ENCODE results near the gene CRISPLD2.

DNA sequence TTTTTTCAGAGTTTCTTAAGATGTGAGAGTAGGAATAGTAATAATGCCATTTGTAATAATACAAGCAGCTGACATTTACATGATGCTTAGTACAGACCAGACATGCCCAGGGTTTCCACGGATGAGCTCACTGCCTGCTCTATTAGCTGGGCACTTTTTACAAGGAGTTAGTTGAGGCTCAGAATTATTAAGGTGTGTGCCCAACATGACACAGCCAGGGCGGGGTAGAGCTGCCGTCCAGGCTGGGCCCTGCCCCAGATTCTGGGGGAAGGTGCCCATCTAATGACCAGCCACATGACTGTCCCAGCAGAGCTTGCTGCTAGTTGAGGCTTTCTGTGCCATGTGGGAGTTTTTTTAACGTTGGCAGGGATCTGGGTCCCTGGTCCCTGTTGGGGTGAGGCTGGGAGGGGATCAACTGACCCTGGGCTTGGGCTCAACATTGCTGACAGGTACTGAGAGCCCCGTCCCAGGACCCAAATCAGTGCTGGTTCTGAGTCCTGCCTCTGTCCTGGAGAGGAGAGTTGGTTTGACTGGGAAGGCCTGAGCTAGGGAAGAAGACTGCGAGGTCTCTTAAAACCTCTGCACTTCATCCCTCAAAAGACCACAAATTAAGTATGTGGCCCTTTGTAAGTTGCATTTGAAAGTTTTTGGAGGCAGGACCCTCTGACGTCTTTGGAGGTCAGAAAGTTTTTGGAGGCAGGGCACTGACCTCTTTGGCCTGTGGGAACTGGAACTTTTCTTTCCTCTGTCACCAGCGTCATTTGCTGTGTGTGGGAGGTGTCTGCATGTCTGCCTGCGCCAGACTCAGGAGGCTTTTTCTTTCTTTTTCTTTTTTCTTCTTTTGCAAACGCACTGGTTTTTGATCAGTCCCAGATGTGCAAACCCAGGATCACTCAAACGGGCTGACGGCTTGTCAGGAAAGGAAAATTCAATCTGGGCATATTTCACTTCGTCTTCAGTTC lies 2.2 kb downstream of the CRISPLD2 start:
- TF ChIP-seq POLR2A (IDR thresholded peaks at IDR 0.05; ENCODE audit: low read length): no peak
- TF ChIP-seq GATA1 (IDR thresholded peaks at IDR 0.05; ENCODE audit: low read depth, low read length): no peak

Data from erythroblast (primary cell).